NCI-H2227 (cell line): ENCODE measurements around the gene RPS6KC1.
"Not testable (repeated sequence)": the region's sequence is repeated elsewhere in the genome, so short reads cannot be mapped to it uniquely, and the experiment has no call there.

Experiments
- DNase-seq: peaks from one replicate; lab custom pipeline; 2025; ENCODE audit not compliant: unreplicated experiment; lab: John Stamatoyannopoulos, UW

The RPS6KC1 gene

DNA sequence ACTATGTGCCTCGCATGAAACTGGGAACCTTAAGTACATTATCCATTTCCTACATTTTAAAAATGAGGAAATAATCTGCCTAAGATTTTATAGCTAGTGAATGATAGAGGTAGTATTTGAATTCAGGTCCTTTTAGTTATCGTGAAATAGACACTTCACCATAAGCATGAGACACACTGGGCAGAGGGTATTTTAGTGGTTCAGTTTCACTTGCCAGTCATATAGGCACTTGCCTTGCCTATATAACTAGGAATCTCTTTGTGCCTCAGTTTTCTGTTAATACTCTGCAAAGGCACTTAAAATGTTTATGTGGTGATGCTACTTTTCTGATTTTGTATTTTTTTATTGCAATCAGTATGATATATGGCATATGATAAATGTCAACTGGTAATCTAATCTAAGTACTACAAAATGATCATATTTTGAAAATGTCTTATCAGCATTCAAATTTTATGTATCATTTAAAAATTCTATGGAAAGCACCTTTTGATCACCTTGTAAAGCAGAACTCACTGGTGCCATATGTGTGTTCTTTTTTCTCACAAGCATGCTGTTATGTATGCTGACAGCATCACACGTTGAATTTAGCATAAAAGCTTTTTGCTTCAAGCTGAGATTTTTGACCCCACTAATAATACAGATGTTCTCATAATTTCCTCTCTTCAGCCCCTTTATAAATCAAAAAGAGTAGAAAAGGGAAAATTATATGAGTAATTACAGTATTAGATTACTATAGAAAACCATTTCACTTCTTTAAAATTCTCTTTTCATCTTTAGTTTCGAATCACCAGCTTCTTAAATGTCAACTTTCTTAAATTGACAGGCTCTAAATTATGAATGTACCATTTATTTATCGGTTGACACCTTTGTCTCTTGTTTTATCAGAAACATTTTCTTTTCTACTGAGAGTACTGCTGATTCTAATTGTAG, 52.6 kb downstream of the RPS6KC1 start:
- no peak for DNase-seq

DNA sequence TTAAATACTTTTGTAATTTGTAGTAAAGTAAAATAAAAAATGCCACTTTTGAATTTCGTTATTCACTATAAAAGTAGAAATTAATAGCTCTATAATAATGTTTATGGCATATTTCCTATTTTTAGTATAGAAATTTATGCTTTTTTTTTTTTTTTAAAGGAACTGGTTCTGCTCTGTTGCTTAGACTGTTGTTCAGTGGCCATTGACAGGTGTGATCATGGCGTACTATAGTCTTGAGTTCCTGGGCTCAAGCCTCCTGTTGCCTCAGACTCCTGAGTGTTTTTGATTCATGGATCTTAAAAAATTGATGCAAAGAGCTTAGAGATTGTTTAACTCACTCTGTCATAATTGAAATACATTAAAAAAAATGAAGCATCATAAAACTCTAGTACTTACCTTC, 53.6 kb downstream of the RPS6KC1 start:
- no peak for DNase-seq

DNA sequence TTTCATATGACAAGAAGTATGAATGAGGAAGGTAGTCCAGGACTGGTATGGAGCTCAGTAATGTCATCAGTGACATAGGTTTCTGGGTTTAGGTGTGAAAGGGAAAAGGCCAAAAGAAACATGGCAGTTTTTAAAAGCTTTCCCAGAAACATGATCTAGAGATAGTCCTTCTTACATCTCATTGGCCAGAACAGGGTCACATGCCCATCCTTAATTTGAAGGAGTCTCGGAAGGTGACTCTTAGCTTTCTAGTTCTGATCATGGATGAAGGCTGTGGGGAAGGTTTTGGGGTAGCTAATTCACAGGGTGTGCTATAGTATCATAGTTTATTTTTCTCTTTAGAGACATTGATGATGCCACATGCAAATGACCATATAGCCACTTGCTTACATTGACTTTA, 55.3 kb downstream of the RPS6KC1 start:
- DNase-seq, result no peak

DNA sequence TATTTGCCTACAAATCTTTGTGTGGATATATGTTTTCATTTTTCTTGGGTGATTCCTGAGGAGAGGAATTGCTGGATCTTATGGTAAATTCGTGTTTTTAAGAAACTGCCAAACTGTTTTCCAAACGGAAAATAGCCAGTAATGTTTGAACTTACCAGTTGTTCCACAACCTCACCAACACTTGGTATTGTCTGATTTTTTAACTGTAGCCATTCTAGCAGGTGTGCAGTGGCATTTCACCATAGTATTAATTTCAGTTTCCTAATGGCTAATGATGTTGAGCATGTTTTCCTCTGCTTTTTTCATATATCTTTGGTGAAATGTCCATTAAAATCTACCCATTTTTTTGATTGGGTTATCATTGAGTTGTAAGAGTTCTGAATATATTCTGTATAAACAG, 56.6 kb downstream of the RPS6KC1 start:
- DNase-seq, result no peak

DNA sequence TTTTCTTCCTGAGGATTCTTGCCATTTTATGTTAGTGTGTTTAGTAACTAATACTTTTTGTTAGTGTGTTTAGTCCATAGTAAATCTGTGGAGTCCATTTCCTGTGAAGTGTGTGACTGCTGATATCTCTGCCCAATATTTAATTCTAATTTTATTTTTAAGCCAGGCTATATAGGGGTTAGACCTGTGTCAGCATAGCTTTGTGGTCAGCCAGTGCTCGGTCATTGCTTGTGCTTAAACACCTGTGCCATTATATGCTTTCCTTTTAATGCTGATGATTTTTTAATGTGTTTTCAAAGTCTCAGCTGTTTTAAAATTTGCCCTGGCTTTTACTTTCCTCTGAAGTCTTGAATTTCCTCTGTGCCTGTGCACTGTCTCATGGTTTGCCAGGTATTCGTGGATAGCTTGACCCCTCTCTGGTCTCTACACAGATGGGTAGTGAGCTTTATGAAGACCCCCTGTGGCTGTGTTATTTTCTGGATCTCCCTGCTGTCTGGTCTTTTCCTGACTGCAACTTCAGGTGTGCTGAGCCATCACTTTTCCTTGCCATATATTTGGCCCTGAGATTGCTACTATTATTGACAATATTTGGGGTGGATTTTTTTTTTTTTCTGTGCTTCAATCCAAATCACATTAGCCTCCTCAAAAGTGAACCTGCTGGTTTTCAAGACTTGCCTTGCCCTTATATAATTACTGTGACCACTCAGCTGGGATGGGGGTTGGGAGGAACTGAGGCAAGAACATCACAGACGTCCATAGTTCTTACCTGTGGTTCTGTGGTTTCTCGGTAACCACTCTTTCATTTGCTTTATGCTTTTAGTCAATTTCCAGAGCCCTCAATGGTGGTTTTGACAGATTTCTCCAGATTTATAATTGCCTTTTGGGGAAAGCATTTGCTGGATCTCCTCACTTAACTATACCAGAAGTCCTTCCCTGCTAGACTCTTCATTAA, 59.6 kb downstream of the RPS6KC1 start:
- no peak for DNase-seq

DNA sequence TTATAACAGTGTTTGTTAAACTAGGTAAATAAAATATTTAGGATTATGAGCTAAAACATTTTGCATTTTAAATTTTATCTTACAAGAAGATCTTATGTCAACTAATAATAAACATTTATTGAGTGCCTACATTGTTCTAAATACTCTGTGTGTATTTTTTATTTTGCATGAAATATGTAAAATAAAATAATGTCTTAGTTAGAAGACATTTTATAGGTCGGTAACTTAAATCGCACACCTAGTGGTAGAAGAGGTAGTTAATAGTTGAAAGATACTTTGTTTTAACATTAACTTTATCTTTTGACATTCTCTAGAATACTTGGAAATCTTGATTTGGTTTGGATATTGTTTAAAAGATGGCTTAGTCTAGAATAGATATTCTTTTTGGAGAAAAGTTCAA, 60.5 kb downstream of the RPS6KC1 start:
- no peak for DNase-seq

DNA sequence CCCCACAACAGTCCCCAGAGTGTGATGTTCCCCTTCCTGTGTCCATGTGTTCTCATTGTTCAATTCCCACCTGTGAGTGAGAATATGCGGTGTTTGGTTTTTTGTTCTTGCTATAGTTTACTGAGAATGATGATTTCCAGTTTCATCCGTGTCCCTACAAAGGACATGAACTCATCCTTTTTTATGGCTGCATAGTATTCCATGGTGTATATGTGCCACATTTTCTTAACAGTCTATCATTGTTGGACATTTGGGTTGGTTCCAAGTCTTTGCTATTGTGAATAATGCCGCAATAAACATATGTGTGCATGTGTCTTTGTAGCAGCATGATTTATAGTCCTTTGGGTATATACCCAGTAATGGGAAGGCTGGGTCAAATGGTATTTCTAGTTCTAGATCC, 61.7 kb downstream of the RPS6KC1 start:
- DNase-seq, result not testable (repeated sequence)

DNA sequence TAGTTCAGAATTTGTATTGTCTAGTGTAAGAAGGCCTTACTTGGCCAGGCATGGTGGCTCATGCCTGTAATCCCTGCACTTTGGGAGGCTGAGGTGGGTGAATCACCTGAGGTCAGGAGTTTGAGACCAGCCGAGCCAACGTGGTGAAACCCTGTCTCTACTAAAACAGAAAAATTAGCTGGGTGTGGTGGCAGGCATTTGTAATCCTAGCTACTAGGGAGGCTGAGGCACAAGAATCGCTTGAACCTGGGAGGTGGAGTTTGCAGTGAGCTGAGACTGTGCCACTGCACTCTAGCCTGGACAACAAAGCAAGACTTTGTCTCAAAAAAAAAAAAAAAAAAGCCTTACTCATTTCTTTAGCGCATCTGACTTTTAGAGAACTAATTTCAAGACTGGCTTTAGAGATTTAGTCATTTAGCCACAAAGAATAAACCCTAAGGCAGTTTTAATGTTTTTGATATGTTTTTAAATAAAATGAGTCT, 66.7 kb downstream of the RPS6KC1 start:
- not testable (repeated sequence) for DNase-seq

DNA sequence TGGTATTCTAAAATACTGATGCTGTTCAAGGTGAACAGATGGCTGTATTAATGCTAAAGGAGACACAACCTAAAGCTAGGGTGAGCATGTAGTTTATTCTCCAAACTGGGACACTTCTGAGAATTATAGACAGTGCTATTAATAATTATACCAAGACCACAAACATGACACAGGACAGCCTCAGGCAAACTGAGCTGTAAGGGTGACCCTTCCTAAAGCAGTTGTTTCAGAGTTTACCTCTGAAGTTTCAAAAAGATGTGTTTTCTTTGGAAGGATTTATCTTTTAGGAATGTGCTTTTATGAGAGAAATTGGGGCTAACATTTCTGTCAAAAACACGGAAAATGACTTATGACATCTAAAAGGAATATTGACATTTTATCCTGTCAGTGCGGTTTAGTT, 68.8 kb downstream of the RPS6KC1 start:
- DNase-seq, result no peak

DNA sequence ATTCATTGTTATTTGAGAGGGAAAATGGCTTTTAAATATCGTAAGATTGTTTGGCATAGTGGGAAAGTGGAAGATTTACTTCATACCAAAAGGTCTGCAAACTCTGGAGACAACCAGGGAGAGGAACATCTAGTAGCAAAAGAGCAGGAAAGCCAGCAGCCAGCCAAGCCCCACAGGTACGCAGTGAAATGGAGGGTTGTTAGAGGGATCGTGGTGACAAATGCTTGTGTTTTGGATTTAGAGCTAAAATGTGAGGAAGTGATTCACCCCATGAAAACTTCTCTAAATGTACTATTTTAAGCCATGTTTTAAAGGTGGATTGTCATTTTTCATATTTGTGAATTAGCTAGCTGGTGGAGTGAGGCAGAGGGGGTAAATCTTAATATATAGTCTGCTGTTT, 69.3 kb downstream of the RPS6KC1 start:
- no peak for DNase-seq

DNA sequence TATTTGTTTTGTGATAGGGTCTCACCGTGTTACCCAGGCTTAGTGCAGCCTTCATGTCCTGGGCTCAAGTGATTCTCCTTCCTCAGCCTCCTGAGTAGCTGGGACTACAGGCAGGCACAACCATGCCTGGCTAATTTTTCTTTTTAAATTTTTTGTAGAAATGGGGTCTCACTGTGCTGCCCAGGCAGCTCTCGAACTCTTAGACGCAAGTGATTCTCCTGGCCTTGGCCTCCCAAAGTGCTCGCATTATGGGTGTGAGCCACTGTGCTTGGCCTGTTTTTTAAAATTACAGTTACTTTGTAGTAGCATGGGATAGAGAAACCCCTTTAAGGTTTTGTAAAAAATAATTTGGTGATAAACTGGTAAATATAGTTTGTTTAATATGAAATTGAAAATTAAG, 69.9 kb downstream of the RPS6KC1 start:
- DNase-seq, result no peak

DNA sequence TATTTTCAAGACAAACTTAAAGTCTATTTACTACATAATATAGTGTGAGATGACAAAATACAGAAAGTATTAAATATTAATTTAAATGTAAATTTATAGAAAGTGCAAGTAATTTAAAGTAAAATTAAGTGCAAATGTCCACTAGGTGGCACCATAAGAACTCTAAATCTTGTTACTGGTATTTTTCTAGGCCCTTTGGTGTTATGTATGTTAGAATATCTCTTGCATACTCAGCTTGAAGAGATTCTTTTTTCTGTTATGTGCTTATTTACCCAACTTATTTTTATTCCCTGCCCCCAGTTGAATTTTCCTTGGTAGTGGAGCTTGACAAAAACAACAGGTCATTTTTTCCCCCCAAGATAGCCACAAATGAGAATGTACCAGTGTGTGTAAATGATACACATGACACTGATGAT, 71.5 kb downstream of the RPS6KC1 start:
- peak; percentile 60 for DNase-seq

DNA sequence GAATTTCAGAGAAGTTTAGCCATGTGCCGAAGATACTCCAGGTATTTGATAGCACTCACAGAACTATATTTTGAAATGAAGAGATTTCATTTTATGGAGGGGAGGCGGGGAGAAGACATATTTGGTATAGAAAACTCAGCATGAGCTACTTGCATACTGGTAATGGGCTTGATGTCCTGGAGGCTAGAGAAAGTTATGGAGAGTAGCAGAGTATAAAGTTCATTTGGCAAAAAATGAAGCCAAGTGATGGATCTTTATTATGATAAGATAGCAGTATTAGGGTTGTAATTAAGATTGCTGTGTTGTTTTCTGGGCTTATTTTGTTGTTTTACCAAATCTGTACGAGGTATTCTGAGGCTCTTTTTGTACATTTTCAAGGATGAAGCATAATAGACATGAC, 72.0 kb downstream of the RPS6KC1 start:
- DNase-seq, result no peak

DNA sequence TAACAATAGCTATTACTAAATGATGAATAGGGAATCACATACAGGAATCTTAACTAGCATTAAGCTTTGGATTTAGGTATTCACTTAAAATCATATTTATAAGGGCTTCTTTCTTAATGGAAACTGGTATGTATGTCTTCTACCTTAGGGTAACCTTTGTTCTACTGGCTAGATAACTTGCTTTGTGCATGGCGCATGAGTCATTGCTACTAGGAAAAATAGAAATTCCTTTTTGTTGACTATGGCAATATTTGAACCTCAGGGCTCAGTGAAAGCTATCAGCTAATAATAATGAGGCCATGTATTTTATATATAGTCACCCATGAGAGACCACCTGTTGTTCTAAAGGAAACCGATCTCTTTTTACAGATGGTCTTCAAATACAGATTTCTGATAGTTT, 72.5 kb downstream of the RPS6KC1 start:
- no peak for DNase-seq

DNA sequence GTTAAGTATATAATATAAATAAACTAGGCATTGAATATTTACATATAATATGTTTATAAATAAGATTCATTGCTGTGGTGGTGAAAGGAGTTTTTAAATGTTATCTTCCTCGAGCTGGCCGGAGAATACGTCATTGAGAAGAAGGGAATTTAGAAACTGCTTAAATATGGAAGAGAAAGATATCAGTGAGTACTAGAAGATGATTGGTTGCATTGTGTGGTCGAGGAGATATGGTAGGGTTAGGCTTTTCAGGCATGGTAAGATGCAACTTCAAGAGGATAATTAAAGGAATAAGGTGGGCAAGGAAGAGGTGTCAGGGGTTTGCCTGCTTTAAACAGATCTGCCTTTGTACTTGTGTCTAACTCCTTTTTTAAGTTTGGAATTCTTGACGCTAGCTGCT, 73.5 kb downstream of the RPS6KC1 start:
- no peak for DNase-seq

DNA sequence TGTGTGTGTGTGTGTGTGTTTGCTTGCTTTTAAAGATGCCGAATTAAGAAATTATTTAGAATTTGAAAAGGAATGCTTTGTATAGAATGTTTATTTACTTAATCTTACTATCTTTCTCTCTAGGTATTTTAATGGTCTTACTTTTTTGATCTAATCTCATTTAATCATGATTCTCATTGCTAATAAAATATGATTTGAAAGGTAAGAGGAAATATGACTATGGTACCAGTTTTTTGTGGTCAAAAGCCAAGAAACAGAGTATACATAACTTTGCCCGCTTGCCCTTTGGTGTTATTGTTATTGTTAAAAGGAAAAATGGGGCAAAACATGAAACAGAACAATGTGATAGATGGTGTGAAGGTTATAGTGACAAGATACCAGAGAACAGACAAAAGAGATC, 74.6 kb downstream of the RPS6KC1 start:
- no peak for DNase-seq

DNA sequence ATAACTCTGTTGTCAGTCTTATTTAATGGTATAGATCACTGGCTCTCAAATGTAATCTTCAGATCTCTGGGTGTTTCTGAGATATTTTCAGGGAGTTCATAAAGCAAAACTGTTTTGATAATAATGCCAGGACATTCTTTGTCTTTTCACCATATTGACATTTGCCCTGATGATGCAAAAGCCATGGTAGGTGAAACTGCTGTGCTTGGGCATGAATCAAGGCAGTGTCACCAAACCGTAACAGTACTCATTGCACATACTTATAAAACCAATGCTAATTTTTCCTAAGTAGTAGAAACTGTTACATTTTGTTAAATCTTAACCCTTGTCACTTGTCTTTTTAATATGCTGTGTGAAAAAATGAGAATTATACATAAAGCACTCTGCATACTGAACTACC, 76.0 kb downstream of the RPS6KC1 start:
- DNase-seq, result no peak

DNA sequence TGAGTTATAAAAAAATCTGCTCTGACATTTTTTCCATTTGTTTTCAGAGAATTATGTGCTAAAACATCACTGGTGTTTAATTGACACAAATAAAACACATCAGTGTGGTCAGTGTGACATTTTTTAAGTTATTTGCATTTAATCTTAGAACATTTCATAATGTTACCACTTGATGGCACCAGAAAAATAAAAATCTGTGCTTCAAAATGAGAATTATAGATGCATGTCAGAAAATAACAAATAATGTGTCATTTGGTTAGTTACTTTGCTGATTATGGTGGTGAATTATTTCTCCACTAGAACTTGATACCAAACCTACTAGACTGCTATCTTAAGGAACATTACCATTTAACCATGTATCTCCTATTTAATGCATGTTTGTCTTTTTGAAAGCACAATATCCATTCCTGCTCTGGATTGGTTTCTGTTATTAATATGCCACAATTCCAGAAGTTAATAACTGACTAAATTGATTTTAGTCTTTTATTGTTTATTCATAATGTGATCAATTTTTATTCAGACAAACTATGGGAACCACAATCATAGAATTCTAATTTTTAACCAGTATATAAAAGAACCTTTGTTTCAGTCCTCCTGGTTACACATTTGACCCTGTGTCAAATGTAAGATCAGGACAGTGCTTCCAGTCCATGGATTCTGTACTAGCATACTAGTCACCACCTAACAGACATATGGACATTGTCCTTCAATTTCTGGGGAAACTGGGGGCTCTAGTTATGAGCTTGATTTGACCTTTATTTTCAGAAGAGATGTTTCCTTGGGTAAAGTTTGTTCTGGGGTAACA, 81.0 kb downstream of the RPS6KC1 start:
- DNase-seq, result no peak

DNA sequence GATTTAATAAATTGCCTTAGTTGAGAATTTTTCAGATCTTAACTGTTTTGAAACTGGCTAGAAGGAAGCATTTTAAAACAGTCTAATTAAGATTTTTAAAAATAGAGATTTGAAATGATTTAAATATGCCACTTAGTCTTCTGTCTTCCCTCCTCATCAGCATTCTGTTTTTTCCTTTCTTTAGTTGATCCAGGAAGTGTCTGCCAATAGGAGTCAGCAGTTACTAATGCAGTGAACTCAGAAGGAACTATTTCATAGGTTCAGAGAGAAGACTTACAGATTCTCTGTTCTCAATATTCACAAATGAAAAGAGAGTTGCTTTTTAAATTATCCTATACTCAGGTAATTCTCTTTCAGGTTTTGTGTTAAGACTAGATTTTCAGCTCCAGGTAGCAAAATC, 84.5 kb downstream of the RPS6KC1 start:
- no peak for DNase-seq

DNA sequence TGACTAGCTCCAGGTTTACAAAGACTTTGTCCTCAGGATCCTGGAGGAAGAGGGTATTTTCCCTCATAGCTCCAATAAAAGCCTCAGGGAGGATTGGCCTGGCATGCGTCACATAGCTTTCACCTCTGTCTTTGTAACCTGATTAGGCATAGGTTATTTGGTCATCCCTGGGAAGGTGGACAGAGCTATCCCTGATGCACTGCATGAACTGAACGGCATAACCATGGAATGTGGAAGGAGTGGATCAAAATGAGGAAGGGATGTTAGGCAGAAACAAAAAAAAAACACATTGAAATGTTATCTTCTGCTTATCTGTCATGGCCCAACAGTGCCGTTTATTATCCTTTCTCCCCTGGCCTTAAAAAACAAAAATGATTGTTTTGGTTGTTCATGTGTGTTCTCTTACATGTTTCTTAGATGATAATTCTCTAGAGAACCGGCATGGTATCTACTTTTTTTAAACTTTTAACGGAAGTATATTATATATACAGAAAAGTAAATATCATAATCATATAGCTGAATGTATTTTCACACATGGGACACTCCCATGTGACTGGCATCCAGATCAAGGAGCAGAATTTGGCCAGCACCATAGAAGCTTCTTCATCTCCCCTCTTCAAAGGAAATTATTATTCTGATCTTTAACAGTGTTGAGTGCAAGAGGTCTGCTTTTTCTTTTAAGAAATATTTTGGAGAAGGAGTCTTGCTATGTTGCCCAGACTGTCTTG, 85.3 kb downstream of the RPS6KC1 start:
- no peak for DNase-seq
